Omental fat pad (tissue), 4 donors: ENCODE results near the gene EXD3. TPM values are rescaled to one million over a fixed set of nuclear protein-coding genes. Genes with fewer than 3 reads are reported as not detected.

Source experiments
- ATAC-seq: fragments of 150-250 bp; one replicate; pipeline ENCODE4 v1.9.1; 2016; ENCODE audit warnings: mild to moderate bottlenecking, moderate library complexity; ENCODE audit not compliant: low FRiP score
- DNase-seq: peaks from one replicate; pipeline ENCODE4 v3.0.0-alpha.2; 2019; ENCODE audit warnings: low spot score
- total RNA-seq, 4 donors: library from RNA; depleted of rRNA; stranded (reverse); fragments of >200 nt; gene quantifications; one replicate each; pipeline ENCODE4 v1.1.0, GENCODE V29; 2016
- TF ChIP-seq, protein P1 (sequence below), 3 donors: fragments of 450-650 bp; IDR thresholded peaks; one replicate each; pipeline ENCODE4 v1.5.1; 2016 to 2017; ENCODE audit warnings: antibody characterized with exemption in 3 of 3, mild to moderate bottlenecking in 3 of 3, moderate library complexity in 2 of 3

Gene EXD3
- total RNA-seq, 4 donors from 2014 or later: 8.3 to 18.3 (median 10.5) TPM

DNA sequence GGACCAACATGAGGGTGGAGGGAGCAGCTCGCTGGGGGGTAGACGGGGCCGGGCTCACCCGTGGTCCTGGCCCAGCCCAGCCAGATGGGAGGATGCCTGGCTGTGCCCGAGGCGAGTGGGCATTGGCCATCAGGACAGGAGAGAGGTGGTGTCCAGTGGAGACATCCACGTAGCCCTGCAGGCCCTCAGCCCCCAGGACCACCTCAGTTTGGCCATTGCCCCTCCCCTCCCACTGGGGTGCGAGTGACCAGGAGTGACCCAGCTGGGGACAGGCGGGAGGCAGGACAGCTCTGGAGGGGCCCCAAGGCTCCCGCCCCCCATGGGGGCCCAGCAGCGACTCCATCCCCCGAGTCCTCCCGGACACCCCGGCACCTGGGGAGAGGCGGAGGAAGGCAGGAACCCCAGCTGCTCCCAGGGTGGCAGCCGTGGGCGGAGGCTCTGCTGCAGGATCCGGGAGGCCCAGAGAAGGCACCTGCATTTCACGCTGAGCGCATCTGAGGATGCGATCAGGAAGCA lies 8.5 kb upstream of the EXD3 start:
- DNase-seq (no peak), ATAC-seq (no peak)
- TF ChIP-seq, protein P1, sequence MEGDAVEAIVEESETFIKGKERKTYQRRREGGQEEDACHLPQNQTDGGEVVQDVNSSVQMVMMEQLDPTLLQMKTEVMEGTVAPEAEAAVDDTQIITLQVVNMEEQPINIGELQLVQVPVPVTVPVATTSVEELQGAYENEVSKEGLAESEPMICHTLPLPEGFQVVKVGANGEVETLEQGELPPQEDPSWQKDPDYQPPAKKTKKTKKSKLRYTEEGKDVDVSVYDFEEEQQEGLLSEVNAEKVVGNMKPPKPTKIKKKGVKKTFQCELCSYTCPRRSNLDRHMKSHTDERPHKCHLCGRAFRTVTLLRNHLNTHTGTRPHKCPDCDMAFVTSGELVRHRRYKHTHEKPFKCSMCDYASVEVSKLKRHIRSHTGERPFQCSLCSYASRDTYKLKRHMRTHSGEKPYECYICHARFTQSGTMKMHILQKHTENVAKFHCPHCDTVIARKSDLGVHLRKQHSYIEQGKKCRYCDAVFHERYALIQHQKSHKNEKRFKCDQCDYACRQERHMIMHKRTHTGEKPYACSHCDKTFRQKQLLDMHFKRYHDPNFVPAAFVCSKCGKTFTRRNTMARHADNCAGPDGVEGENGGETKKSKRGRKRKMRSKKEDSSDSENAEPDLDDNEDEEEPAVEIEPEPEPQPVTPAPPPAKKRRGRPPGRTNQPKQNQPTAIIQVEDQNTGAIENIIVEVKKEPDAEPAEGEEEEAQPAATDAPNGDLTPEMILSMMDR (IDR thresholded peaks at IDR 0.05): no peak

DNA sequence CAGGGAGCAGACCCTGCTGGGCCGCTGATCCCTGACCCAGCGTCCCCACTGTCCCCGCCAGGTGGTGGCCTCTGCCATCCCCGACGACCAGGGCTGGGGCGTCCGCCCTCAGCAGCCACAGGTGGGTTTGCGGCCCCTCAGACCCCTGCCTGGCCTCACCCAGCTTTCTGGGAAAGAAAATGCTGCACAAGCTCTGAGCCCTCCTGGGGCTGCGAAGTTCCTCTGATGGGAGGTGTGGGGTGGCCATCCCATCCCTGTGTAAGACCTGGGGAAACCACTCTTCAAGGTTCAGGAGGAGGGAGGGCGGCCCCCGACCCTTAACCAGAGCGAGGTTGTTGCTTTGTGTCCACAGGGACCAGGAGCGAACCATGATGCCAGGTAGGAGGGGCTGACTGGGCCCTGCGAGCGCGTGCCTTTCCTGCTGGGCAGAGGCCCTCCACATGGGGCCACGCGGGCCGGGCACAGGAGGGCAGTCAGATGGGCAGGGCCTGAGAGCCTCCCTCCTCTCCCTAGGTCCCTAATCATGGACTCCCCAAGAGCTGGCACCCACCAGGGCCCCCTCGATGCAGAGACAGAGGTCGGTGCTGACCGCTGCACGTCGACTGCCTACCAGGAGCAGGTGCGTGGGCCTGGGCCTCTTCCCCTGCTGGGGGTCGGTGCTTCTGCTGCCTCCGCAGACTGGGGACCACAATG lies 7.9 kb upstream of the EXD3 start:
- ATAC-seq (no peak), DNase-seq (no peak)
- TF ChIP-seq, protein P1 (IDR thresholded peaks at IDR 0.05): no peak

DNA sequence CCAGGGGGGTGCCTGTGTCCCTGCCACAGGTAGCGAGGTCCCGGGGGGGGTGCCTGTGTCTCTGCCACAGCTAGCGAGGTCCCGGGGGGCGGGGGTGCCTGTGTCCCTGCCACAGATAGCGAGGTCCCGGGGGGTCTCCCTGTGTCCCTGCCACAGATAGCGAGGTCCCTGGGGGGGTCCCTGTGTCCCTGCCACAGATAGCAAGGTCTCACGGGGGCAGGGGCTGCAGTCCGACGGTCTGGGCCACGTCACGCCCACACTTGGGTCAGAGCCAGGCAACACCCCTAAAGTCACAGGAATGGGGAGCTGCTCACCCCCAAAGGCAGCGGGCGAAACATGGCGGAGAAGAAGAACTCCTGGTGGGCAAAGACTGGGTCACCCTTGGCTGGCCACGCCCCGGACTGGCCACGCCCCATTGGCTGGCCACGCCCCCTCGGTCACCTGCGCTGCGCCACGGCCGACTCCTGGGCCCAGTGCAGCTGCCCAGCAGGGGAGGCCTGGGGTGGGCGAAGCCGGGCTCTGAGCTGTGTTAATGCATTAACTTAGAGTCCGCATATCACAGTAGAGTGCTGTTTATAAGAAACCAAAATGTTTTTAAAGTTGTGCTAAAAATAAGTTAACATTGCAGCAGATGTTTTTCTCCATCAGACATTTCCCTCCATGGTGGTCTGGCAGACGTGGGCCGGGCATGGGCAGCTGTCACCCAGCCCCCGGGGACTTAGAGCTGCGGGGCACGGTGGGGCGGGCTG lies 7.2 kb upstream of the EXD3 start:
- no peak for DNase-seq
- TF ChIP-seq, protein P1 (IDR thresholded peaks at IDR 0.05): no peak
- no peak for ATAC-seq

DNA sequence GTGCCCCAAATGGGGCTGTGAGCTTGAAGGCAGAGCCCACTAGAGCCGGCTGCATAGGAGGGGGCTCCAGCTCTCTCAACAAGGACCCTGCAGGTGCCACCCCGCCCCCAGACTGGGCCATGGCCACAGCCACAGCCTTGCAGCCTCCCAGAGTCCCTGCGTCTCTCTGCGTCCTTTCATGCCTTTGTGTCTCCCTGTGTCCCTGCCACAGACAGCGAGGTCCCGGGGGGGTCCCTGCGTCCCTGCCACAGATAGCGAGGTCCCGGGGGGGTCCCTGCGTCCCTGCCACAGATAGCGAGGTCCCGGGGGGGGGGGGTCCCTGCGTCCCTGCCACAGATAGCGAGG lies 6.6 kb upstream of the EXD3 start:
- DNase-seq (no peak), ATAC-seq (no peak)
- TF ChIP-seq, protein P1 (IDR thresholded peaks at IDR 0.05): no peak

DNA sequence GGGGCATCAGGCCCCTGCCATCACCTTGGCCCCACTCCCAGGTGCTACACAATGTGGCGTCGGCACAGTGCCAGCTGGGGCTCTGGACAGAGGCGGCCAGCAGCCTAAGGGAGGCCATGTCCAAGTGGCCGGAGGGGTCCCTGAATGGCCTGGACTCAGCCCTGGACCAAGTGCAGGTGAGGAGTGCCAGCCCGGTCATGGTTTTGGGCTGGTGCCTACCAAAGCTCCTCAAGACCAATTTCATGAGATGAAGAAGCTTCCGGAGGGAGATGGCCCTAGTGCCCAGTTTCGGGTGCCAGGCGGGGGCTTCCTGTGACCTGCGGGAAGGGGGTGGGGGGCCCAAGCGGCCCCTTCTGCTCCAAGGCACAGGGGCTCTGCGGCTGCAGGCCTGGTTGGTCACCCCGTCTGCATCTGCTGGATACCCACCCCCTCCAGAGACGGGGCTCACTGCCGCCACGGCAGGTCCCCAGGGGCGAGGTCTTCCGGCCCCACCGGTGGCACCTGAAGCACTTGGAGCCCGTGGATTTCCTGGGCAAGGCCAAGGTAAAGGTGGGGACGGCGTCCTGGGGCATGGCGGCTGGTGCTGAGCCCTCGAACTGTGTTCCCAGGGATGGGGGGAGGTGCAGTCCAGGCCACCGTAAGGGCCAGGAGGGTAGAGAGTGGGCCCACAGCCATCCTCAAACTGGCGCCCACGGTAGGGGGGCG lies 6.0 kb upstream of the EXD3 start:
- TF ChIP-seq, protein P1 (IDR thresholded peaks at IDR 0.05): no peak
- ATAC-seq (no peak), DNase-seq (no peak)

DNA sequence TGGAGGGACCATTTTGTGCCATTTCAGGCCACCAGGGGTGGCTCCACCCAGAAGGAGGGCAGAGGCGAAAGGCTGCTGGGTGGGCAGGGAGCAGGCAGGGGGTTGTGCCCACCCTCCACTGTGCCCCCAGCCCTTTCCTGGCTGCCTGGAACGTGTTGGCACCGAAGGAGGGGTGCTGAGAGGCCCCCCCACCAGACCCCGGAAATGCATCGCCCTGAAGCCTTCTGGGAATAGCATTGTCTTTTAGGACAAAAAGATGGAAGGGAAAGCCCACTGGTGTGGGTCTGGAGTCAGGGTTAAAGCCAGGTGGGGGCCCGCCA lies 5.3 kb upstream of the EXD3 start:
- no peak for DNase-seq
- TF ChIP-seq, protein P1 (IDR thresholded peaks at IDR 0.05): no peak
- ATAC-seq: no peak
